ENCODE data around the gene YBX2.
"Not testable (repeated sequence)": the region's sequence is repeated elsewhere in the genome, so short reads cannot be mapped to it uniquely, and the experiment has no call there.

YBX2 gene

GRCh38 chr17:7262192-7262934 lies 32.1 kb downstream of the YBX2 start, which contains the start of gene CLDN7:
TSS of gene CLDN7 (minus strand) at chr17:7262478. CDS start at chr17:7262043, 435 bp downstream.
- DNase-seq: no peak

- no peak for DNase-seq
These were observed 32.9 kb downstream of the YBX2 start for GRCh38 chr17:7261379-7262191.

- DNase-seq: no peak
These were observed 33.6 kb downstream of the YBX2 start for GRCh38 chr17:7260651-7261378.

DNA sequence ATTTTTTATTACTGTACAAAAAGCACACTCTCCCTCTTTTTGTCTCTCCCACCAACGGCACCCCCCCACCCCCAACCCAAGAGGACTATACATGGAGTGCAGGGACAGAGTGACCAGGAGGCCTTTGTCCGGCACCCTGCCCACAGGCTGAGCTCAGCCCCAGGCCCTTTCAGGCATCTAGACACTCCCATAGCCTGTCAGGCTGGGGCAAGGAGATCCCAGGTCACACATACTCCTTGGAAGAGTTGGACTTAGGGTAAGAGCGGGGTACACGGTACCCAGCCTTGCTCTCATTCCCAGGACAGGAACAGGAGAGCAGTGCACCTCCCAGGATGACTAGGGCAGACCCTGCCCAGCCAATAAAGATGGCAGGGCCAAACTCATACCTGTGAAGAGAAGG lies 34.3 kb downstream of the YBX2 start:
- DNase-seq: no peak

DNA sequence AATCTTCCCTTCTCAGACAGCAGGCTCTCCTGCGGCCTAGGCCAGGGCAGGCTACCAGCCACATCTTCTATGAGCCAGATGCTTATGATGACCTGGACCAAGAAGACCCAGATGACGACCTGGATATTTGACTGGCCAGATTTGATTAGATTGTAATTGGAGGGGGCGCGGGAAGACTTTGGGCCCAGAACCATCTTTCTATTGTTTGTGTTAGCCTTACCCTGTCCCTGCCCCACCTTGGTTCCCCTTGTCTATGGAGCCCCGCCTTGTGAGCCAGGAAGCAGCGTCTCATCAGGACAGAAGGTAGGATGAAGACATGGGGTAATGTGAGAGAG lies 34.9 kb downstream of the YBX2 start:
- DNase-seq: no peak

- no peak for DNase-seq
These were observed 35.5 kb downstream of the YBX2 start for GRCh38 chr17:7258731-7259554.

DNA sequence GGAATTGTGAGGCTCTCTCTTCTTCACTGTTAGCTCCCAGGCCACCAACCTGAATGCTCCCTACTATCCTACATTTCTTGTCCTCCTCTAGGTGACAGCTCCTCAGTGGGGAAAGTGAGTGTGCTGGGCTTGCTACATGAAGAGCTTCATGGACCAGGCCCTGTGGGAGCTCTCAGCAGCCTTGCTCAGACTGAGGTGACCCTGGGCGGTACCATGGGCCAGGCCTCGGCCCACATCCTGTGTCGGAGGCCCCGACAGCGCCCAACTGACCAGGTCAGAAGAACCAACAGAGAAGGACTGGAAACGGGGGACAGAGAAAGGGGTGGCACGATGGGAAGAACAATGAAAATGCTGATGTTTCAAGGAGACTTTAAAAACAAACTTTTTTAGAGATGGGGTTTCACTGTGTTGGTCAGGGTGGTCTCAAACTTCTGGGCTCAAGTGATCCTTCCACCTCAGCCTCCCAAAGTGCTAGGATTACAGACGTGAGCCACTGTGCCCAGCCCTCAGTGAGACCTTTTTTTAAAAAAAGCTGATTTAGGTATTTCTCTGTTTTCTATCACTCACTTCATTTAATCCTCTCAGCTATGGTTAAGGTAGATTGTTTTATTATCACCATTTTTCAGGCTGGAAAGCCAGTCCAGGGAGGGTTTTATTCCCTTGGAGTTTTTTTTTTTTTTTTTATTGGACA lies 37.5 kb downstream of the YBX2 start:
- no peak for DNase-seq

GRCh38 chr17:7254511-7254910 lies 39.9 kb downstream of the YBX2 start:
- no peak for DNase-seq

- no peak for DNase-seq
These were observed 41.4 kb downstream of the YBX2 start for GRCh38 chr17:7253082-7253481.

GRCh38 chr17:7252176-7253043 lies 42.0 kb downstream of the YBX2 start, which contains the start of gene ELP5:
TSS of gene ELP5 (plus strand) at chr17:7252215. CDS start at chr17:7252551, 336 bp downstream.
- peak; percentile 90 to 93 for DNase-seq

DNA sequence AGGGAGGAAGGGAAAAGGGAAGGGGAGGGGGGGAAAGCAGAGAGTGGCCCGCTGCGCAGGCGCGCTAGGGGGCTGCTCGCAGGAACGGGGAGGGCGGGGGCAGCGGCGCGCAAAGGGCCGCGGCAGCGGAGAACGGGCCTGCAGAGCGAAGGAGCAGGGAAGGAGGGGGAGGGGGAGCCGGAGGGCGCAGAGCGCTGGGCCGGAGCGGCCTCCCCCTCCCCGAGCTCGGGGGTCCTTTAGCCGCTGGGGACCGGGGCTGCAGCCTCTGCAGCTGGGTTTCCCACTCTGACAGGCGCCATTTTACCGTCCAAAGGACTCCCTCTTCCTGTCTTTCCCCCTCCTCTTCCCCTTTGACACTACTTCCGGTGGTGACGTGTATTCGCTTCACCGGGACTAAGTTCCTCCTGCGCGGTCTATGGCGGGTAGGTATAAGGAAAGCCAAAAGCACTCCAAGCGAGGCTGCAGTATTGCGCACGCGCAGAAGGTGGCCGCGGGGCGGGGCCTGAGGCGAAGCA lies 42.7 kb downstream of the YBX2 start, which contains the start of gene CTDNEP1:
TSS of gene CTDNEP1 (minus strand) at position 74 of the 515 bp plus-strand sequence. CDS start 438 bp downstream, outside the sequence.
- DNase-seq: peak; percentile 97 to 99

GRCh38 chr17:7250695-7251627 lies 43.5 kb downstream of the YBX2 start:
- DNase-seq: no peak

GRCh38 chr17:7249830-7250229 lies 44.6 kb downstream of the YBX2 start:
- DNase-seq: no peak

DNA sequence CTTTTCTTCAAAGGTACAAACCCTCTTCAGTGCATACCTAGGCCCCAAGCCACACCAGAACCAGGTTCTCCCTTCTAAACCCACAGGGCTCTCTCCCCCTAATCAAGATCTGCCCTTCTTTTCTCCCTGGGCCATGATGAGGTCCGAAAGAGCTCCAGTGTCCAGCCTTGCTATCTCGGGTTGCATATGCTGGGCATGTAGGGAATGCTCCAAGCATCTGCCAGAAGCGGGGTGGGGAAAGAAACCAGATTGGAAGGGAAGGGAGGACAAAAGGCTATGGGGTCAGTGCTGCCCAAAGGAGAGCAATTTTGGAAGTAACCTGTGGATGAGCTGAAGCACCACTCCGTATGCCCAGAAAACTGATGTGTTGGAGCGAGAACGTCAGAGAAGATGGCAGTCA lies 45.2 kb downstream of the YBX2 start:
- no peak for DNase-seq

- no peak for DNase-seq
These were observed 45.6 kb downstream of the YBX2 start for GRCh38 chr17:7248796-7249195.

DNA sequence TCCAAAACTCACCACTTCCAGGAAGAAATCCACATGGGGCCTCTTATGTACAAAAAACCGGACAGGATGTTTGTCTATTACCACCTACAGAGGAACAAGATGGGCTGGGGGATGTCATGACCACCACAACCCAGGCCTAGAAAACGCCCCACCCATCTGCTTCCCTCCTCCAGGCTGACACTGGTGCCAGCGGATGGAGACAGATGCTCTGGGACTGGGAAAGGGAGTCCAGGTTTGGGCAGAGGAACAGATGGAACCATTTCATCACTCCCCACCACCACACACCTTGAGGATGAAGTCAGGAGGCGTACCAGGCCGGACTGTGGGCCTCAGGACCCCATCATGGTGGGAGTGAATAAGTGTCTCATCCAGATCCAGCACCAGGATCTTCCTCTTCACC lies 47.7 kb downstream of the YBX2 start:
- no peak for DNase-seq

GRCh38 chr17:7243838-7244237 lies 50.6 kb downstream of the YBX2 start:
- not testable (repeated sequence) for DNase-seq

DNA sequence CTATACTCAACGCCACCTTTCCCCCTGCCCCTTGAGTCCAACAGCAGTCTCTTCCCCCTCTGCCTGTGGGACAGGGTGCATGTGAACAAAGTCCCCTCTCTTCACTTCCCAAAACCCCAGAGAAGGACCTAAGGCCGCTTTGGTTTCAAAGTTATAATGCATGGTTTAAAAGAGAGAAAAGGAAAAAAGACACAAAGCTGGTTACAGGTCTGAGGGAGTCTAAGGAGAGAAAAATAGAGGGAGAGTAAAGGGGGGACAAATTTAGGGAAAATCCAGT lies 51.0 kb downstream of the YBX2 start:
- no peak for DNase-seq

- DNase-seq: peak; percentile 85 to 94
These were observed 51.6 kb downstream of the YBX2 start for GRCh38 chr17:7242717-7243452.

Data from NCI-H446 (cell line).